B cell (primary cell): ENCODE data around the gene ABCC9. TPM values are rescaled to one million over a fixed set of nuclear protein-coding genes. Genes with fewer than 3 reads are reported as not detected.

Experiments
- ATAC-seq: fragments of 200-7000 bp; cut with Tn5 transposase; one replicate; pipeline ENCODE4 v1.10.0; 2021; ENCODE audit warnings: low read depth, mild to moderate bottlenecking, moderate number of reproducible peaks, moderate library complexity
- CTCF ChIA-PET: fragments of 350-600 bp; sonication (Branson Sonifier 250); formaldehyde crosslinking; loops from one replicate; lab custom pipeline; 2021; ENCODE audit warnings: antibody characterized with exemption, inconsistent platforms; lab: Charles Lee
- POLR2A ChIA-PET: fragments of 350-600 bp; sonication (Branson Sonifier 250); formaldehyde crosslinking; loops from one replicate; lab custom pipeline; 2021; ENCODE audit warnings: antibody characterized with exemption; lab: Charles Lee
- DNase-seq: peaks from one replicate; pipeline ENCODE4 v3.0.0; 2013
- H2AFZ ChIP-seq: 2 replicates; pipeline ENCODE4 v1.6.1; 2012; ENCODE audit warnings: mild to moderate bottlenecking, low read depth, low read length; ENCODE audit not compliant: insufficient read depth, poor library complexity, severe bottlenecking
- H3K27ac ChIP-seq, 2 donors: 1 replicate in 1 of 2; 2 replicates in 1 of 2; pipeline ENCODE4 v1.5.1; 2012 to 2013; ENCODE audit warnings: low read length in 2 of 2, mild to moderate bottlenecking in 2 of 2, moderate library complexity in 1 of 2
- H3K27me3 ChIP-seq, 4 experiments: fragments of 200-600 bp in 1 of 4; sonication (generic) in 1 of 4; replicated peaks in 1 of 4; 1 replicate in 2 of 4; 2 replicates in 2 of 4; pipeline versions ENCODE4 v1.6.1 to v1.7.0; 2013 to 2016; ENCODE audit warnings: low read length in 3 of 4, mild to moderate bottlenecking in 2 of 4, mixed read lengths in 1 of 4, moderate library complexity in 1 of 4; ENCODE audit not compliant: insufficient read depth in 4 of 4, control insufficient read depth in 3 of 4; ENCODE audit errors: control extremely low read depth in 1 of 4
- H3K36me3 ChIP-seq, 2 experiments: replicated peaks in 1 of 2; 1 replicate in 1 of 2; 2 replicates in 1 of 2; pipeline versions ENCODE4 v1.6.1 to v1.7.1; 2013; ENCODE audit warnings: low read length in 1 of 2; ENCODE audit not compliant: insufficient read depth in 2 of 2, control insufficient read depth in 1 of 2; ENCODE audit errors: control extremely low read depth in 1 of 2, extremely low read depth in 1 of 2
- H3K4me1 ChIP-seq, 2 donors: fragments of 200-600 bp in 1 of 2; sonication (generic) in 1 of 2; 1 replicate in 1 of 2; 2 replicates in 1 of 2; pipeline versions ENCODE4 v1.5.1 to v1.6.1; 2013 to 2017; ENCODE audit warnings: low read length in 2 of 2; ENCODE audit not compliant: control insufficient read depth in 2 of 2, insufficient read depth in 2 of 2
- H3K4me2 ChIP-seq: replicated peaks from 2 replicates; pipeline ENCODE3; 2012; ENCODE audit warnings: mild to moderate bottlenecking, low read depth, low read length; ENCODE audit not compliant: poor library complexity, severe bottlenecking
- H3K4me3 ChIP-seq, 5 experiments: fragments of 200-600 bp in 1 of 5; sonication (generic) in 1 of 5; 1 replicate in 3 of 5; 2 replicates in 2 of 5; pipeline versions ENCODE4 v1.5.1 to v1.7.0; 2011 to 2016; ENCODE audit warnings: low read length in 4 of 5, mild to moderate bottlenecking in 4 of 5, low read depth in 2 of 5, control low read depth in 1 of 5, moderate library complexity in 1 of 5; ENCODE audit not compliant: insufficient read depth in 1 of 5; ENCODE audit errors: control extremely low read depth in 1 of 5, extremely low read depth in 1 of 5
- H3K79me2 ChIP-seq: fragments of 200-600 bp; sonication (generic); one replicate; pipeline ENCODE4 v1.6.0; 2016; ENCODE audit warnings: low read length; ENCODE audit not compliant: control insufficient read depth, insufficient read depth
- H3K9ac ChIP-seq: fragments of 200-600 bp; sonication (generic); 2 replicates; pipeline ENCODE4 v1.6.1; 2017; ENCODE audit warnings: mild to moderate bottlenecking, low read length, moderate library complexity
- H3K9me3 ChIP-seq, 3 donors: one replicate each; pipeline versions ENCODE4 v1.6.1 to v1.7.1; 2013; ENCODE audit warnings: low read length in 2 of 3; ENCODE audit not compliant: control insufficient read depth in 2 of 3, insufficient read depth in 1 of 3; ENCODE audit errors: control extremely low read depth in 1 of 3
- H4K20me1 ChIP-seq: 2 replicates; pipeline ENCODE4 v1.6.0; 2012; ENCODE audit warnings: mild to moderate bottlenecking, low read length; ENCODE audit not compliant: insufficient read depth, control insufficient read depth, poor library complexity, severe bottlenecking
- H3K27ac Mint-ChIP-seq: one replicate; pipeline ENCODE4 v1.8.0; 2021; ENCODE audit warnings: mixed read lengths
- H3K27me3 Mint-ChIP-seq: one replicate; pipeline ENCODE4 v1.8.0; 2021; ENCODE audit warnings: mixed read lengths
- H3K4me1 Mint-ChIP-seq: one replicate; pipeline ENCODE4 v1.8.0; 2021; ENCODE audit warnings: mixed read lengths
- H3K4me3 Mint-ChIP-seq: one replicate; pipeline ENCODE4 v1.8.0; 2021; ENCODE audit warnings: mixed read lengths
- H3K9me3 Mint-ChIP-seq: one replicate; pipeline ENCODE4 v1.8.0; 2022; ENCODE audit warnings: mixed read lengths; ENCODE audit not compliant: insufficient read depth
- CTCF ChIP-seq: fragments of 200-600 bp; IDR thresholded peaks from one replicate; pipeline ENCODE4 v1.8.0; 2022; ENCODE audit warnings: antibody characterized with exemption, mild to moderate bottlenecking
- EZH2 ChIP-seq: IDR thresholded peaks from 2 replicates; pipeline ENCODE4 v1.6.1; 2012; ENCODE audit warnings: borderline replicate concordance, low read depth, mild to moderate bottlenecking, moderate library complexity, low read length; ENCODE audit not compliant: insufficient read depth, poor library complexity, severe bottlenecking
- WGBS: methylation state at CpG from one replicate; pipeline ENCODE4 v1.1.5; 2013; ENCODE audit warnings: missing lambda C conversion rate; ENCODE audit not compliant: insufficient coverage; 5-methylcytosine and 5-hydroxymethylcytosine counted together
- intact Hi-C: fragments of 100-400 bp; cut with micrococcal nuclease; formaldehyde crosslinking; loops from one replicate; pipeline ENCODE4 v1.10.0; 2022
- polyA plus RNA-seq: library from polyadenylated mRNA; depleted of rRNA; stranded (reverse); fragments of >200 nt; gene quantifications from 2 replicates; pipeline ENCODE4 v1.2.3, GENCODE V29; 2012
- total RNA-seq, 2 donors: library from RNA; stranded (reverse); fragments of 120-200 nt in 1 of 2; gene quantifications; 1 replicate in 1 of 2; 2 replicates in 1 of 2; pipeline versions ENCODE4 v1.2.3 to v1.2.4, GENCODE V29; 2013 to 2022

Gene ABCC9
- total and polyA plus RNA-seq, 2 donors (not counting 1 experiment from before 2014, with no cell fraction given): not detected

GRCh38 chr12:21831791-21832344, 109.4 kb downstream of the ABCC9 start:
- no peaks in the 10 kb centered on the region for H3K79me2 ChIP-seq
- H3K27me3 ChIP-seq: no peaks in the 10 kb centered on the region
- H4K20me1 ChIP-seq: no peaks in the 10 kb centered on the region
- H3K4me1 ChIP-seq: no peaks in the 10 kb centered on the region
- TF ChIP-seq EZH2 (no peak), CTCF (no peak)
- no peak overlapping the region for H3K4me3 ChIP-seq
- CTCF ChIA-PET: no interaction called here
- Mint-ChIP-seq H3K4me1 (no peaks in the 10 kb centered on the region), H3K27ac (no peak overlapping the region), H3K27me3 (no peaks in the 10 kb centered on the region), H3K9me3 (no peaks in the 10 kb centered on the region), H3K4me3 (no peak overlapping the region)
- DNase-seq: no peak
- WGBS: no CpG with 5 or more reads among the region's 4 CpGs
- no peak overlapping the region for H2AFZ ChIP-seq
- H3K27ac ChIP-seq: no peak overlapping the region
- ATAC-seq: no peak
- no peaks in the 10 kb centered on the region for H3K9me3 ChIP-seq
- no peaks in the 10 kb centered on the region for H3K36me3 ChIP-seq
- no peak overlapping the region for H3K4me2 ChIP-seq
- H3K9ac ChIP-seq: no peak overlapping the region
- intact Hi-C loops: no loop called here
- POLR2A ChIA-PET: no interaction called here

- no peak overlapping the region for H3K4me3 Mint-ChIP-seq
- no peaks in the 10 kb centered on the region for H3K36me3 ChIP-seq
- H3K27ac Mint-ChIP-seq: no peak overlapping the region
- WGBS: 83% methylated on average over 5 of the region's 8 CpGs
- no peak overlapping the region for H2AFZ ChIP-seq
- no peaks in the 10 kb centered on the region for H3K9me3 Mint-ChIP-seq
- no peaks in the 10 kb centered on the region for H3K9me3 ChIP-seq
- H3K27me3 ChIP-seq: no peaks in the 10 kb centered on the region
- H3K4me3 ChIP-seq: no peak overlapping the region
- ATAC-seq: no peak
- H3K27me3 Mint-ChIP-seq: no peaks in the 10 kb centered on the region
- ChIA-PET POLR2A (no interaction called here), CTCF (no interaction called here)
- no peak overlapping the region for H3K4me2 ChIP-seq
- H4K20me1 ChIP-seq: no peaks in the 10 kb centered on the region
- no peaks in the 10 kb centered on the region for H3K4me1 ChIP-seq
- no peak overlapping the region for H3K9ac ChIP-seq
- no peak overlapping the region for H3K27ac ChIP-seq
- intact Hi-C loops: no loop called here
- no peaks in the 10 kb centered on the region for H3K4me1 Mint-ChIP-seq
- no peak for TF ChIP-seq CTCF
- no peak for TF ChIP-seq EZH2
- H3K79me2 ChIP-seq: no peaks in the 10 kb centered on the region
- DNase-seq: no peak
These were observed 112.4 kb downstream of the ABCC9 start for GRCh38 chr12:21828779-21829178.
